GM12874 (cell line): ENCODE data around the gene DUS4L.

Experiments
- TF ChIP-seq, protein P1 (sequence below): IDR thresholded peaks from 2 replicates; pipeline ENCODE4 v1.5.1; 2011; ENCODE audit warnings: low read depth, mild to moderate bottlenecking, control low read depth, low read length, moderate library complexity; ENCODE audit not compliant: insufficient read depth

DUS4L gene

DNA sequence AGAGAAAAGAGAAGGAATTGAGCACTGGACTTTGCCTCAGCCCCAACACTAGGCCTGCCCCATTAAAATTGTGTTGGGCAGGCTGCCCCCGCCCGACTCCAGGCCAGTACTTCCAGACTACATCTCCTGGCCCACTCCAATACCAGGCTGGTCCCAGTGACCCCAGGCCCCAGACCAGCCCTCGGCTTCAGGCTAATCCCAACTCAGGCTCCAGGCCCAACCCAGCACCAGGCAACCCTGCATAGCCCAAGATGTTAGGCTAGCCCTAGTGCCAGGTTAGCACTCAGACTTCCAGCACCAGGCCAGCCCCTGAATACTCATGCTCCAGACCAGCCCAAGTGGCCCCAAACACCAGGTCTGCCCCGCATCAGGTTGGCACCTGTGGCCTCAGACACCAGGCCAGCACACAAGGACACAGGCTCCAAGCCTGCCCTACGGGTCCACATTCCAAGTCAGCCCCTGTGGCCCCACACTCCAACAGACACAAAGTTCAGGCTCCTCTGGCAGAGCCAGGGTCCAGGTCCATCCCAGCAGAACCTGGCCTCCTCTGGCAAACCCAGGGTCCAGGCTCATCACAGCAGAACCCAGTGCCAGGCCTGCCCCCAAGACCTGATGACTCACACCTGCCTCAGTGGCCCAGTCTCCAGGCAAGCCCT lies 20.3 kb upstream of the DUS4L start:
- TF ChIP-seq, protein P1, sequence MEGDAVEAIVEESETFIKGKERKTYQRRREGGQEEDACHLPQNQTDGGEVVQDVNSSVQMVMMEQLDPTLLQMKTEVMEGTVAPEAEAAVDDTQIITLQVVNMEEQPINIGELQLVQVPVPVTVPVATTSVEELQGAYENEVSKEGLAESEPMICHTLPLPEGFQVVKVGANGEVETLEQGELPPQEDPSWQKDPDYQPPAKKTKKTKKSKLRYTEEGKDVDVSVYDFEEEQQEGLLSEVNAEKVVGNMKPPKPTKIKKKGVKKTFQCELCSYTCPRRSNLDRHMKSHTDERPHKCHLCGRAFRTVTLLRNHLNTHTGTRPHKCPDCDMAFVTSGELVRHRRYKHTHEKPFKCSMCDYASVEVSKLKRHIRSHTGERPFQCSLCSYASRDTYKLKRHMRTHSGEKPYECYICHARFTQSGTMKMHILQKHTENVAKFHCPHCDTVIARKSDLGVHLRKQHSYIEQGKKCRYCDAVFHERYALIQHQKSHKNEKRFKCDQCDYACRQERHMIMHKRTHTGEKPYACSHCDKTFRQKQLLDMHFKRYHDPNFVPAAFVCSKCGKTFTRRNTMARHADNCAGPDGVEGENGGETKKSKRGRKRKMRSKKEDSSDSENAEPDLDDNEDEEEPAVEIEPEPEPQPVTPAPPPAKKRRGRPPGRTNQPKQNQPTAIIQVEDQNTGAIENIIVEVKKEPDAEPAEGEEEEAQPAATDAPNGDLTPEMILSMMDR, result no peak

DNA sequence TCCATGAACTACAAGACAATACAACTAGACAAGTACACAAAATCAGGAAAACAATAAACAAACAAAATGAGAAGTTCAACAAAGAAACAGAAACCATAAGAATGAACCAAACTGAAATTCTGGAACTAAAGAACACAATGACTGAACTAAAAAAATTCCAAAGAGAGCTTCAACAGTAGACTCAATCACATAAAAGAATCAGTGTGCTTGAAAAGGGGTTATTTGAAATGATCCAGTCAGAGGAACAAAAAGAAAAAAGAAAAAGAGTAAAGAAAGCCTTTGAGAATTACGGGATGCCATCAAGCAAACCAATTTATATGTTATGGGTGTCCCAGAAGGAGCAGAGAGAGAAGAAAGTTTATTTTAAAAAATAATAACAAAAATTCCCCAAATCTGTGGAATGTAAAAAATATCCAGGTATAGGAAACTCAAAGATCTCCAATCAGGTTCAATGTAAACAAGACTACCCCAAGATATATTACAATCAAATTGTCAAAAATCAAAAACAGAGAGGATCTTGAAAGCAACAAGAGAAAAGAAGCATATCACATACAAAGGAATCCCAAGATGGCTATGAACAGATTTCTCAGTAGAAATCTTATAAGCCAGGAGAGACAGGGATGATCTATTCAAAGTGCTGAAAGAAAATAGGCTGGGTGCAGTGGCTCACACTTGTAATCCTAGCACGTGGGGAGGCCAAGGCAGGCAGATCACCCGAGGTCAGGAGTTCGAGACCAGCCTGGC lies 18.8 kb upstream of the DUS4L start:
- TF ChIP-seq, protein P1, result no peak

DNA sequence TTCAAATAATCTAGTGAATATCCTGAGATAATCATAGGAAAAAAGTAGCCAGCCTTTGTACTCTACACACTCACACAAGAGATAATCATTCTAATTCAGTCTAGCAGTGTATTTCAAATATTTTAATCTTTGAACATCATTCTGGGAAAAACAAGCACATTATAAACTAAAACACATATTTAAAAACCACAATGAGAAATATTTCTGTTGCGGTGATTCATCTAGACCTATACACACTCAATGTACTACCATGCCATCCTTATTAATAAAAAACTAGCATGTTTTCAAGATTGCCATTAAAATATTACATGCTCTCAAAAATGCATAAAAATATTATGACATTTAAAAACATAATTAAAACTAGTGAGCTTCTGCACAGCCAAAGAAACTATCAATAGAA lies 11.8 kb upstream of the DUS4L start:
- TF ChIP-seq, protein P1, result no peak

DNA sequence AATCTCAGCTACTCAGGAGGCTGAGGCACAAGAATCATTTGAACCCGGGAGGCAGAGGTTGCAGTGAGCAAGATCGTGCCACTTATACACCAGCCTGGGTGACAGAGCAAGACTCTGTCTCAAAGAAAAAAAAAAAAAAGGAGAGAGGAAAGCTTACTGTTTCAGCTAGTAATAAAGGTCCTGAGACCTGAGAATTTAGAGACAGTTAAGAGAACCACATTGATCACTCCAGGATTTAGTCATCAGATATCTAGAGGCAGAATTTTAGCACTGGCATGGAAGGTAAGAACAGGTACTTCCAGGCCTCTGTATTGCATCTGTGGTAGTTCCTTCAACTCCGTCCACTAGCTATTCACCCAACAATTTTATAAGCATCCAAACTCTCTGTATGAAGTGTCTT lies 7.9 kb upstream of the DUS4L start:
- TF ChIP-seq, protein P1, result no peak

DNA sequence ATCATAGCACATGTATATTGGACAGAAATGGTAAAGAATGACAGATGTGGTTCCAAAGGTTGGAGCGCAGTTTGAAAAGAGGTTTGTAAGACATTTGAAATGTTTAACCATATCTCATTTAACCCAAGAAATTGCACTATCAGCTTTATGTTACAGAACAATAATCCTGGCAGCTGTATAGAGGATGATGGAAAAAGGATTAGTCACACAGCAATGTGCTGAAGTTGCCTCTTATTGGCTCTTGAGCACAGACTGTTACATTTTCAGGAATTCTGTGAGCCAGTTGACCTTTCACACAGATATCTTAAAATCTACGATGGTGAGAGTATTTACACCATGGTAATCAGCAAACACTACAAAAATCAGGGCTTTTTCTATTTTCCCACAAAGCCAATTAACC lies 3.9 kb upstream of the DUS4L start:
- TF ChIP-seq, protein P1, result no peak

DNA sequence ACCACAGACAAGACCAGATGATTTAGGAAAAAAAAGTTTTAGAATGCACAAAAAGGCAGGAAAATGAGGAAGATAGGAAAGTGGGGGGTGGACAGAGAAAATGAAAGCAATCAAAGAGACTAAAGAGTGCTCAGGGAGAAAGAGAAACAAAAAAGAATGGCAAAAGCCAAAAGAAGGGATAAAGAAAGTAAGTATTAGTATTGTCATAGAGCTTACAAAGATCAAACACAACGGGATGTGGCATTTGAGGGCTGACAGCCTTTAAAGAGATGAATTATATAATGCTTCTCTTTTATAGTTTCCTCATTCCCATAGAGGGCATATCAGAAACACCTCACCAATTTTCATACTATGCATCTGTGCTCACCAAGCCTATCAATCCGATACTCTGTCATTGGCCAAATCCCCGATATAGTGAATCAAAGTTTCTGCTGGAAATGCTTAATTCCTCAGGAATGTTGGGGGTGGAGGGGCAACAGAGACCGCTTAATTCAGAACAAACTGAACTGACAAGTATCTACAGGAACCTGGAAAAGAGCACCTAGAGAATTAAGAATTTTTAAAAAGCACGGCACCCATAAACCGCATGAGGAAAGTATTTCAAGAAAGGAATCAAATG lies 2.8 kb upstream of the DUS4L start:
- TF ChIP-seq, protein P1, result no peak

DNA sequence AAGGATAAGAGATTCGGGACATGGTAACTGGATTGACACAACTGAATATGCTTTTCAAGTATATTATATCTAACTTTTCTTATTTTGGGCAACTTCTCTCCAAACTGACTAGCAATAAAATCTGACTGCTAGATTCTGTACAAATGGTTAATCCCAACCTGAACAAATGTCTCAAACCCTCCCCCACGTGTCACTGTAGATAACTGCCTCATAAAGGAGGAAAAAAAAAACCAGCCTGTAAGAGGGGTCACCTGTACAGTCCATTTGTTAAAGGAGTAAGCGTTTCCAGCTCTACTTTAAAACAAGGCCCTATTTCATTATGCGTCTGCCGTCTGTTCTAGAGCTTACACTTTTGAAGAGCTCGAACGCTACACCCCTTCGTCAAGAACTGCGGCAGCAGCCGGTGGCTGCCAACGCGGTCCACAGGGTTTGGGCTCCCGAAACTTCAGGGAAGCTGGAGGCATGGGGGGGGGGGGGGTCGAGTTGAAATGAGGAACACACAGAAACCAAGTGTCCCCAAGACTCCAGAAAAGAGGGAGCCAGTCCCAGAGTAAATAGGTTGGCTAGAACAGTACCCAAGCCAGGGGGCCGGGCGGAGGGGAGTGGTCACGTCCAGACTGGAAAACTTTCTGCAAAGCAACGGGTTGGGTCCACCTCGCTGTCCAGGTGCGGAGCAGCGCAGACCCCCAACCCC lies 543 bp upstream of the DUS4L start:
- TF ChIP-seq, protein P1, result no peak
